ENCODE data around the gene AQP2.

GRCh38 chr12:49946086-49946485 is 4.5 kb upstream of the AQP2 start:
- no peak for TF ChIP-seq CTCF (IDR thresholded peaks at IDR 0.05)
- TF ChIP-seq POLR2AphosphoS5 (IDR thresholded peaks at IDR 0.05) = no peak
- no peak for TF ChIP-seq POLR2A (IDR thresholded peaks at IDR 0.05)

Measured in prostate gland (tissue), 2 donors.